Thyroid gland (tissue), 4 donors: Measurements from ENCODE around the gene CHAF1B. TPM values are rescaled to one million over a fixed set of nuclear protein-coding genes. Genes with fewer than 3 reads are reported as not detected.

Experiments used
- DNase-seq, 2 donors: peaks; one replicate each; pipeline ENCODE4 v3.0.0-alpha.2; 2019
- H3K27ac ChIP-seq, 3 donors: fragments of 200-600 bp; sonication (generic); 1 replicate in 2 of 3; 2 replicates in 1 of 3; pipeline ENCODE4 v1.5.1; 2016 to 2019; ENCODE audit warnings: mild to moderate bottlenecking in 1 of 3, moderate library complexity in 1 of 3
- H3K27me3 ChIP-seq: fragments of 200-600 bp; sonication (generic); one replicate; pipeline ENCODE4 v1.5.1; 2019
- H3K36me3 ChIP-seq, 2 donors: fragments of 200-600 bp; sonication (generic); one replicate each; pipeline ENCODE4 v1.5.1; 2016 to 2019
- H3K4me1 ChIP-seq, 2 donors: fragments of 200-600 bp; sonication (generic); one replicate each; pipeline ENCODE4 v1.5.1; 2017 to 2019
- H3K4me3 ChIP-seq, 3 donors: fragments of 200-600 bp; sonication (generic); replicated peaks in 1 of 3; 1 replicate in 2 of 3; 2 replicates in 1 of 3; pipeline ENCODE4 v1.5.1; 2016; ENCODE audit warnings: mild to moderate bottlenecking in 1 of 3
- H3K9me3 ChIP-seq: fragments of 200-600 bp; sonication (generic); one replicate; pipeline ENCODE4 v1.5.1; 2017
- POLR2A ChIP-seq, 2 donors: fragments of 450-650 bp; IDR thresholded peaks; one replicate each; pipeline ENCODE4 v1.6.1; 2017; ENCODE audit warnings: antibody characterized with exemption in 2 of 2, mild to moderate bottlenecking in 2 of 2, moderate library complexity in 1 of 2
- WGBS, 2 donors: methylation state at CpG; one replicate each; pipeline ENCODE4 v1.1.5; 2017; 5-methylcytosine and 5-hydroxymethylcytosine counted together
- intact Hi-C: fragments of 100-400 bp; cut with DNase I; formaldehyde crosslinking; loops from one replicate; pipeline ENCODE4 v1.15.1; 2023
- total RNA-seq, 4 donors: library from RNA; depleted of rRNA; stranded (reverse); fragments of >200 nt; gene quantifications; one replicate each; pipeline ENCODE4 v1.2.3, GENCODE V29; 2016
- TF ChIP-seq, protein P1 (sequence below), 6 experiments: fragments of 200-600 bp in 3 of 6; fragments of 450-650 bp in 3 of 6; sonication (generic) in 3 of 6; IDR thresholded peaks; one replicate each; pipeline ENCODE4 v1.5.1; 2016 to 2019; ENCODE audit warnings: antibody characterized with exemption in 6 of 6, mild to moderate bottlenecking in 2 of 6, inconsistent platforms in 1 of 6, moderate library complexity in 1 of 6

CHAF1B gene
- total RNA-seq, 4 donors from 2014 or later, result 0.89 to 1.7 (median 0.99) TPM

DNA sequence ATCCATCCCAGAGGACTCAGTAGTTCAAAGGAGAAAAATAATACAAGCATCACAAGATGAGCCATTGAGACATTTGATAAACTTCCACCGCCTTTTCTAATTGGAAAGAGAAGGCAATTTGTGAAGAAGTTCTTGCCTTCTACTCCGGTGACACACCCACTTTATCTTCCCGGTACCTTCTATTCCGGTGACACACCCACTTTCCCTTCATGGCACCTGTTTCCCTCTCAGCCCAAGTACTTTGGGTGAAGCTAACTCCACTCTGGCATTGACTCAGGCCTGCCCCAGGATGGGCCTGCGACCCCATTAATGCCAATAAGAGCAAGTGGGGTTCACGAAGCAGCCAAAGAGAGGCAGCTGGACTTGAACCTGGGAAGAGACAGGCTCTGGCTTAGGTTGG lies 56.5 kb downstream of the CHAF1B start:
- H3K27me3 ChIP-seq, result no peaks in the 10 kb centered on the region
- H3K9me3 ChIP-seq, result no peaks in the 10 kb centered on the region
- DNase-seq, result no peak
- no peak overlapping the region for H3K4me3 ChIP-seq
- no peaks in the 10 kb centered on the region for H3K4me1 ChIP-seq
- intact Hi-C loops, result no loop called here
- TF ChIP-seq POLR2A (IDR thresholded peaks at IDR 0.05), result no peak
- TF ChIP-seq, protein P1, sequence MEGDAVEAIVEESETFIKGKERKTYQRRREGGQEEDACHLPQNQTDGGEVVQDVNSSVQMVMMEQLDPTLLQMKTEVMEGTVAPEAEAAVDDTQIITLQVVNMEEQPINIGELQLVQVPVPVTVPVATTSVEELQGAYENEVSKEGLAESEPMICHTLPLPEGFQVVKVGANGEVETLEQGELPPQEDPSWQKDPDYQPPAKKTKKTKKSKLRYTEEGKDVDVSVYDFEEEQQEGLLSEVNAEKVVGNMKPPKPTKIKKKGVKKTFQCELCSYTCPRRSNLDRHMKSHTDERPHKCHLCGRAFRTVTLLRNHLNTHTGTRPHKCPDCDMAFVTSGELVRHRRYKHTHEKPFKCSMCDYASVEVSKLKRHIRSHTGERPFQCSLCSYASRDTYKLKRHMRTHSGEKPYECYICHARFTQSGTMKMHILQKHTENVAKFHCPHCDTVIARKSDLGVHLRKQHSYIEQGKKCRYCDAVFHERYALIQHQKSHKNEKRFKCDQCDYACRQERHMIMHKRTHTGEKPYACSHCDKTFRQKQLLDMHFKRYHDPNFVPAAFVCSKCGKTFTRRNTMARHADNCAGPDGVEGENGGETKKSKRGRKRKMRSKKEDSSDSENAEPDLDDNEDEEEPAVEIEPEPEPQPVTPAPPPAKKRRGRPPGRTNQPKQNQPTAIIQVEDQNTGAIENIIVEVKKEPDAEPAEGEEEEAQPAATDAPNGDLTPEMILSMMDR (IDR thresholded peaks at IDR 0.05), result no peak
- H3K27ac ChIP-seq, result no peak overlapping the region
- no peaks in the 10 kb centered on the region for H3K36me3 ChIP-seq
- WGBS, 2 donors, result 89 to 93% methylated on average over 6 of the region's 6 CpGs

DNA sequence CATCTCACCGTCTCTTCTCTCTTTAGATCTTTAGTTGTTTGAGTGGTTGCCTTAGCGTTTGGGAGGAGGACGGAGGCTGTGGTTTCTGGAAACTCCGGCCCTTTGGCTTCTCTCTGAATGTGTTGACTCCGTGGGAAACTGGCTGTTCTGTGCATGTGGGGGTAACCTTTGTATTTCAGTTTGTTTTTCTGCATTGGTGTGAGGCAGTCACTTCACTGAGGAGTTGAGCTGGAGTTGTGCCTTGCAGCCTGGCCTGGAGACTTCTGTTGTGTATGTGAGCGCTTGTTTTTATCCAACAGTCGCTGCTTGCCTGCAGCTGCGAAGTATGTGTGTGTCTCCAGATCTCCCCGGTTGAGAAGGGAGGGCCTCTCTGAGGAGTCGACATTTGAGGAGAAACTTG lies 61.1 kb downstream of the CHAF1B start:
- Histone ChIP-seq H3K27me3 (no peaks in the 10 kb centered on the region), H3K4me3 (no peak overlapping the region), H3K4me1 (no peaks in the 10 kb centered on the region), H3K9me3 (no peaks in the 10 kb centered on the region), H3K27ac (no peak overlapping the region), H3K36me3 (no peaks in the 10 kb centered on the region)
- 62 to 65% methylated on average over 10 of the region's 10 CpGs for WGBS, 2 donors
- intact Hi-C loops, result no loop called here
- no peak for TF ChIP-seq POLR2A (IDR thresholded peaks at IDR 0.05)
- TF ChIP-seq, protein P1 (IDR thresholded peaks at IDR 0.05), result no peak
- DNase-seq, result no peak

DNA sequence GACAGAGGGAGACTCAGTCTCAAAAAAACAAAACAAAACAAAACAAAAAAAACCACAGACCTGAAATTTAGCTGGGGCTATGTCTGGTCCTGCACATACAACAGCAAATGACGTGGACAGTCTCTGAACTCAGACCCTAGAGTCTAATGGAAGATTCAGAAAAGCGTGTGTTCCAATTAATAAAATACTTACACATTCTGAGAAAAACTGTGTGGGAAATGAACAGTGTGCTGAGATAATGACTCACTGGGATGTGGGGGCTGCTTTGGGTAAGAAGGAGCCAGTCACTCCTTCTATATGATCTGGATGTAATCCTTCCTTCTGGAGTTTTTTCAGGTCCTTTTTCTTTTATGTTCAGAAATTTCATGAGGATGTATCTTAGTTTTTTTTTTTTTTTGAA lies 65.3 kb downstream of the CHAF1B start:
- TF ChIP-seq, protein P1 (IDR thresholded peaks at IDR 0.05), result no peak
- no peak for TF ChIP-seq POLR2A (IDR thresholded peaks at IDR 0.05)
- Histone ChIP-seq H3K4me1 (no peaks in the 10 kb centered on the region), H3K36me3 (no peaks in the 10 kb centered on the region), H3K27me3 (no peaks in the 10 kb centered on the region), H3K27ac (no peak overlapping the region), H3K9me3 (no peaks in the 10 kb centered on the region), H3K4me3 (no peak overlapping the region)
- 81 to 85% methylated on average over 2 of the region's 2 CpGs for WGBS, 2 donors
- DNase-seq, result no peak
- intact Hi-C loops, result no loop called here

DNA sequence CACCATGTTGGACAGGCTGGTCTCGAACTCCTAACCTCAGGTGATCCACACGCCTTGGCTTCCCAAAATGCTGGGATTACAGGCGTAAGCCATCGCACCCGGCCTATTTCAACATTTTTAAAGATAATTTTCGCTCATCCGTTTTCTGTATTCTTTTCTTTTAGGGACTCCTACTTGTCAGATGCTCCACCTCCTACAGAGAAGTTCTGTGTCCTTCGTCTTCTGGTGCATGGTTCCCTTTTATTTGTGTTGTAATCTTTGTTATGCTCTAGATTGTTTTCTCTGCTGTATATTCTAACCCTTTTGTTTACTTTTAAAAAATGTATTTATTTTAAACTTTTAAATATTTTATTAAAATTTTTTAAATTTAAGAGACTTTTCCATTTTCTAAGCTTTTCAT lies 66.3 kb downstream of the CHAF1B start:
- no peak for DNase-seq
- H3K9me3 ChIP-seq, result no peaks in the 10 kb centered on the region

GRCh38 chr21:36452281-36452825 lies 67.2 kb downstream of the CHAF1B start:
- no peak overlapping the region for H3K27ac ChIP-seq
- H3K36me3 ChIP-seq, result no peaks in the 10 kb centered on the region
- TF ChIP-seq, protein P1 (IDR thresholded peaks at IDR 0.05), result no peak
- no peak for TF ChIP-seq POLR2A (IDR thresholded peaks at IDR 0.05)
- no peaks in the 10 kb centered on the region for H3K9me3 ChIP-seq
- WGBS, 2 donors, result 82 to 85% methylated on average over 6 of the region's 6 CpGs
- H3K27me3 ChIP-seq, result no peaks in the 10 kb centered on the region
- H3K4me1 ChIP-seq, result no peaks in the 10 kb centered on the region
- intact Hi-C loops, result no loop called here
- no peak overlapping the region for H3K4me3 ChIP-seq
- no peak for DNase-seq

More for the DNA sequence above, 66.3 kb downstream of the CHAF1B start:
- intact Hi-C loops, result no loop called here
- 96 to 99% methylated on average over 8 of the region's 8 CpGs for WGBS, 2 donors
- TF ChIP-seq, protein P1 (IDR thresholded peaks at IDR 0.05), result no peak
- TF ChIP-seq POLR2A (IDR thresholded peaks at IDR 0.05), result no peak
- no peaks in the 10 kb centered on the region for H3K36me3 ChIP-seq
- H3K4me1 ChIP-seq, result no peaks in the 10 kb centered on the region
- no peak overlapping the region for H3K27ac ChIP-seq
- H3K4me3 ChIP-seq, result no peak overlapping the region
- no peaks in the 10 kb centered on the region for H3K27me3 ChIP-seq
